ENCODE measurements around the gene KIRREL2. TPM values are rescaled to one million over a fixed set of nuclear protein-coding genes. Genes with fewer than 3 reads are reported as not detected.
A peak's percentile ranks its signal among the peaks of the same experiment; 100 is the strongest.
"Not testable (repeated sequence)": the region's sequence is repeated elsewhere in the genome, so short reads cannot be mapped to it uniquely, and the experiment has no call there.

The KIRREL2 gene
- total and polyA plus RNA-seq, 10 donors = 0.10 to 0.27 (median 0.14) TPM; not detected in 6

DNA sequence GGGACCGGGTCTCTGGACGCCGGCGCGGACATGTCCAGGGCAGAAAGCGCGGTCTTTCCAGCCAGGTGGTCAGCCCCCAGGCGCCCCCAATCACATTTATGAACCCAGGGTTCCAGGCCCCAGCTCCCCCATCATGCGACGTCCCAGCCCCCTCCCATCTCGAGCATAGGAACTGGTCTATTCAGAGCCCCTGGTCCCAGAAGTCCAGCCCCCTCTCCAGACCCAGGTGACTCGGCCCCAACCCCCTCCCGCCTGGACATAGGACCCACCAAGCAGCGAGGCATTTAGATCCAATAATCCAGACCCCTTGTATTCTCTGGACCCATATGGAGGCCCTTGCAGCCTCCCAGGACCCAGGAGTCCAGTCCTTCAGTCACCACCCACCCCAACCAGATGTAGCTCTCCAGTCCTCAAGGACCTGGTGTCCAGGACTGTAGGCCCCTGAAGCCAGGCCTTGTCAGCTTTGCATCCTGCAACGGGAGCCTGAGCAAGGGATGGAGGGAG lies 12.2 kb downstream of the KIRREL2 start:
- TF ChIP-seq POLR2A (IDR thresholded peaks at IDR 0.05) (no peak), POLR2AphosphoS5 (IDR thresholded peaks at IDR 0.05) (no peak)
- TF ChIP-seq, protein P1, sequence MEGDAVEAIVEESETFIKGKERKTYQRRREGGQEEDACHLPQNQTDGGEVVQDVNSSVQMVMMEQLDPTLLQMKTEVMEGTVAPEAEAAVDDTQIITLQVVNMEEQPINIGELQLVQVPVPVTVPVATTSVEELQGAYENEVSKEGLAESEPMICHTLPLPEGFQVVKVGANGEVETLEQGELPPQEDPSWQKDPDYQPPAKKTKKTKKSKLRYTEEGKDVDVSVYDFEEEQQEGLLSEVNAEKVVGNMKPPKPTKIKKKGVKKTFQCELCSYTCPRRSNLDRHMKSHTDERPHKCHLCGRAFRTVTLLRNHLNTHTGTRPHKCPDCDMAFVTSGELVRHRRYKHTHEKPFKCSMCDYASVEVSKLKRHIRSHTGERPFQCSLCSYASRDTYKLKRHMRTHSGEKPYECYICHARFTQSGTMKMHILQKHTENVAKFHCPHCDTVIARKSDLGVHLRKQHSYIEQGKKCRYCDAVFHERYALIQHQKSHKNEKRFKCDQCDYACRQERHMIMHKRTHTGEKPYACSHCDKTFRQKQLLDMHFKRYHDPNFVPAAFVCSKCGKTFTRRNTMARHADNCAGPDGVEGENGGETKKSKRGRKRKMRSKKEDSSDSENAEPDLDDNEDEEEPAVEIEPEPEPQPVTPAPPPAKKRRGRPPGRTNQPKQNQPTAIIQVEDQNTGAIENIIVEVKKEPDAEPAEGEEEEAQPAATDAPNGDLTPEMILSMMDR (IDR thresholded peaks at IDR 0.05 in 8 of 11, conservative IDR thresholded peaks at IDR 0.05 in 3 of 11) = no peak
- no peak for DNase-seq
- Histone ChIP-seq H3K9me3 (no peaks in the 10 kb centered on the region), H3K4me1 (peaks cover 10 to 27% (median 24%) of the 10 kb centered on the region in 6 donors), H3K36me3 (no peaks in the 10 kb centered on the region), H3K27me3 (replicated peaks in 1 of 7) (peaks cover 0 to 96% (median 45%) of the 10 kb centered on the region in 7 donors), H3K4me3 (peak overlapping the region in 7 of 8 donors; percentile 25 to 69 (median 40)), H3K27ac (no peak overlapping the region)
- WGBS, 5 donors = 1 to 4% (median 3%) methylated on average over 7 to 15 of the region's 15 CpGs
- intact Hi-C loops (cut with DNase I; ENCODE audit: low total_unique reads) = no loop called here

DNA sequence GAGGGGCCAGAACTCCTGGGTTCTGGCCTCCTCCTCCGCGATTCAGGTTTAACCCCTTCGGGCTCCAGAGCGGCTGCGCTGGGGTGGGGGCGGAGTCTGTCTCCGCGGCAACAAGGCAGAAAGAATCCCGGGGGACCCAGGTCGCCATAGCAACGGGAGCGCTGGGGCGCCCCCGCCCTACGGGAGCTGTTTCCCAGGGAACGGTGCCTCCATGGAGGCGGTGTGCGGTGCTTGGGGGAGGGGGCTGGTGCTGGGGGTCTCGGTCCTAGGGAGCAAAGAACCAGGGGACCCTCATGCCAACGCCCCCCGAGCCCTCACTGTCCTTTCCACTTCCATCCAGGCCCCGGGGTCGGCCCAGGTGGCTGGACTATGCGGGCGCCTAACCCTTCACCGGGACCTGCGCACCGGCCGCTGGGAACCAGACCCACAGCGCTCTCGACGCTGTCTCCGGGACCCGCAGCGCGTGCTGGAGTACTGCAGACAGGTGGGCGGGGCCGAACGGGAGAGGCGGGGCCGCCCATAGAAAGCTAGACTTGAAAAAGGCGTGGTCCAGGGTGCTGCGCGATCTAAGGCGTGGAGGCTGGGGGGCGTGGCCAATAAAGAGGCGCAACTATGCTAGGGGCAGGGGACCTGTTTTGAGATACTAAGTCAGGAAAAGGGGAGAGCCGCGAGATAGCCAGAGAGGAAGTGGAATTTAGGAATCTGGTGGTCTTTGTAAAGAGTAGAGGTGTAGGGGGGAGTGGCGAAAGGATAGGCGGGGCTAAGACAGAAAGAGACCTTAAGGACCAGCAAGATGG lies 12.8 kb downstream of the KIRREL2 start:
- Histone ChIP-seq H3K4me1 (peaks cover 10 to 27% (median 24%) of the 10 kb centered on the region in 6 donors), H3K36me3 (no peaks in the 10 kb centered on the region), H3K4me3 (peak overlapping the region in 5 of 8 donors; percentile 6 to 69 (median 6)), H3K9me3 (no peaks in the 10 kb centered on the region), H3K27me3 (replicated peaks in 1 of 7) (peaks cover 0 to 96% (median 45%) of the 10 kb centered on the region in 7 donors), H3K27ac (no peak overlapping the region)
- intact Hi-C loops (cut with DNase I; ENCODE audit: low total_unique reads) = no loop called here
- WGBS, 5 donors = 2 to 4% (median 2%) methylated on average over 29 to 51 of the region's 51 CpGs
- DNase-seq = peak; percentile 84
- TF ChIP-seq, protein P1 (IDR thresholded peaks at IDR 0.05 in 8 of 11, conservative IDR thresholded peaks at IDR 0.05 in 3 of 11) = no peak
- no peak for TF ChIP-seq POLR2AphosphoS5 (IDR thresholded peaks at IDR 0.05)
- TF ChIP-seq POLR2A (IDR thresholded peaks at IDR 0.05) = no peak

DNA sequence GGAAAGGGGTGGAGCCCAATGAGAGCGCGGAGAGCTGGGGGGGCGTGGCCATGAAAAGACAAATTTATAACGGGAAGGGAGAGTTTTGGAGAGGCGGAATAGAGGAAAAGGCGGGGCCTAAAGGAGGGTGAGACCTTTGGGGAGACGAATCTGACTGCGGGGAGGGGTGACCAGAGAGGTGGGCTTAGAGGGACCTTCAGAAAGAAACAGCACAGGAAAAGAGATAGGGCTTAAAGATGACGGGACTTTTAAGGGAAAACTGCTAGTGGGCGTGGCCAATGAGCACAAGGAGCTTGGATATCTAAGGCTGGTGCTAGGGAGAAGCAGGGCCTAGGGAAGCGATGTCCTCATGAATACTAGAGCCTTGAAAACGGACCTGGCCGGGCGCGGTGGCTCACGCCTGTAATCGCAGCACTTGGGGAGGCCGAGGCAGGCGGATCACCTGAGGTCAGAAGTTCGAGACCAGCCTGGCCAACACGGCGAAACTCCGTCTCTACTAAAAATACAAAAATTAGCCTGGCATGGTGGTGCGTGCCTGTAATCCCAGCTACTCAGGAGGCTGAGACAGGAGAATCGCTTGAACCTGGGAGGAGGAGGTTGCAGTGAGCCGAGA lies 13.5 kb downstream of the KIRREL2 start:
- H3K4me1 ChIP-seq = peaks cover 10 to 27% (median 24%) of the 10 kb centered on the region in 6 donors
- H3K4me3 ChIP-seq = peak overlapping the region in 2 of 8 donors; percentile 6 to 69
- H3K27ac ChIP-seq; H3K9me3 ChIP-seq; H3K36me3 ChIP-seq; intact Hi-C loops (cut with DNase I; ENCODE audit: low total_unique reads); DNase-seq: not testable (repeated sequence)
- WGBS, 5 donors = 35 to 42% (median 38%) methylated on average over 26 of the region's 26 CpGs
- H3K27me3 ChIP-seq (replicated peaks in 1 of 7) = peaks cover 0 to 95% (median 45%) of the 10 kb centered on the region in 7 donors

DNA sequence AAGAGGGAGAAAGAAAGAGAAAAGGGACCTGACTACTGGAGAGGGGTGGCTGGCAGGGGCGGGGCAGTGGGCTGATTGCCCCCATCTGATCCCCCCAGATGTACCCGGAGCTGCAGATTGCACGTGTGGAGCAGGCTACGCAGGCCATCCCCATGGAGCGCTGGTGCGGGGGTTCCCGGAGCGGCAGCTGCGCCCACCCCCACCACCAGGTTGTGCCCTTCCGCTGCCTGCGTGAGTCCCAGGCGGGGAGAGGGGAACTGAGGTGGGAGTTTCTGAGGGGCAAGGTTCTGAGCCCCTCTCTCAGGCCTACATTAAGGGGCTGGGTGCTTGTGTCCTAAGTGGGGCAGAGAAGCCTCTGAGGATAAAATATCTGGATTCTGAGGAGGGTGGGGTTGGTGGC lies 14.1 kb downstream of the KIRREL2 start:
- Histone ChIP-seq H3K4me1 (peaks cover 10 to 27% (median 24%) of the 10 kb centered on the region in 6 donors), H3K9me3 (no peaks in the 10 kb centered on the region), H3K4me3 (no peak overlapping the region), H3K27me3 (replicated peaks in 1 of 7) (peaks cover 0 to 96% (median 45%) of the 10 kb centered on the region in 7 donors), H3K36me3 (no peaks in the 10 kb centered on the region), H3K27ac (no peak overlapping the region)
- no peak for DNase-seq
- 70 to 84% (median 77%) methylated on average over 12 of the region's 12 CpGs for WGBS, 5 donors
- TF ChIP-seq POLR2AphosphoS5 (IDR thresholded peaks at IDR 0.05) (no peak), POLR2A (IDR thresholded peaks at IDR 0.05) (no peak)
- TF ChIP-seq, protein P1 (IDR thresholded peaks at IDR 0.05 in 8 of 11, conservative IDR thresholded peaks at IDR 0.05 in 3 of 11) = no peak
- intact Hi-C loops (cut with DNase I; ENCODE audit: low total_unique reads) = no loop called here

Data from spleen (tissue), 11 donors.